Measurements from ENCODE around the gene MRPL22.

MRPL22 gene

GRCh38 chr5:154940772-154941620, at the start of gene MRPL22:
MRPL22 (plus strand) TSS chr5:154941073; CDS start chr5:154941111, 38 bp downstream.
- TF ChIP-seq CTCF (IDR thresholded peaks at IDR 0.05; ENCODE audit: insufficient read depth, missing control alignments), result no peak
- FAIRE-seq, result no peak
- DNase-seq (ENCODE audit: insufficient read length, low spot score), result peak; percentile 85

GRCh38 chr5:154892369-154892771, 48.5 kb upstream of the MRPL22 start:
- TF ChIP-seq CTCF (IDR thresholded peaks at IDR 0.05; ENCODE audit: insufficient read depth, missing control alignments), result no peak
- DNase-seq (ENCODE audit: insufficient read length, low spot score) (no peak), FAIRE-seq (no peak)

GRCh38 chr5:154893381-154893780, 47.5 kb upstream of the MRPL22 start:
- DNase-seq (ENCODE audit: insufficient read length, low spot score) (no peak), FAIRE-seq (no peak)
- TF ChIP-seq CTCF (IDR thresholded peaks at IDR 0.05; ENCODE audit: insufficient read depth, missing control alignments), result no peak

- DNase-seq (ENCODE audit: insufficient read length, low spot score) (no peak), FAIRE-seq (no peak)
Measured at GRCh38 chr5:154895606-154896561, 45.0 kb upstream of the MRPL22 start.

GRCh38 chr5:154896562-154897165, 44.2 kb upstream of the MRPL22 start:
- TF ChIP-seq CTCF (IDR thresholded peaks at IDR 0.05; ENCODE audit: insufficient read depth, missing control alignments), result no peak
- FAIRE-seq (no peak), DNase-seq (ENCODE audit: insufficient read length, low spot score) (no peak)

More at GRCh38 chr5:154895606-154896561, 45.0 kb upstream of the MRPL22 start:
- TF ChIP-seq CTCF (IDR thresholded peaks at IDR 0.05; ENCODE audit: insufficient read depth, missing control alignments), result no peak

- FAIRE-seq (no peak), DNase-seq (ENCODE audit: insufficient read length, low spot score) (no peak)
- no peak for TF ChIP-seq CTCF (IDR thresholded peaks at IDR 0.05; ENCODE audit: insufficient read depth, missing control alignments)
Measured at GRCh38 chr5:154898210-154898609, 42.7 kb upstream of the MRPL22 start.
